Lung (tissue), 12 donors: ENCODE measurements around the gene INSRR. TPM values are rescaled to one million over a fixed set of nuclear protein-coding genes. Genes with fewer than 3 reads are reported as not detected.

Experiments
- ATAC-seq: fragments of 200-7000 bp; cut with Tn5 transposase; one replicate; pipeline ENCODE4 v1.9.1; 2020; ENCODE audit warnings: moderate number of reproducible peaks; ENCODE audit not compliant: insufficient read depth, low FRiP score
- DNase-seq, 3 donors: peaks; one replicate each; pipeline ENCODE4 v3.0.0-alpha.2; 2013 to 2017
- H3K27ac ChIP-seq, 2 donors: one replicate each; pipeline ENCODE4 v1.5.1; 2013; ENCODE audit warnings: mild to moderate bottlenecking in 2 of 2, moderate library complexity in 2 of 2, control low read depth in 1 of 2, inconsistent platforms in 1 of 2, low read depth in 1 of 2, low read length in 1 of 2
- H3K27me3 ChIP-seq, 3 donors: one replicate each; pipeline ENCODE4 v1.5.1; 2013; ENCODE audit warnings: low read length in 2 of 3; ENCODE audit not compliant: control insufficient read depth in 3 of 3, insufficient read depth in 3 of 3
- H3K36me3 ChIP-seq, 4 donors: one replicate each; pipeline ENCODE4 v1.5.1; 2013; ENCODE audit warnings: low read length in 4 of 4, mild to moderate bottlenecking in 1 of 4, moderate library complexity in 1 of 4; ENCODE audit not compliant: control insufficient read depth in 4 of 4, insufficient read depth in 4 of 4
- H3K4me1 ChIP-seq, 5 donors: one replicate each; pipeline ENCODE4 v1.5.1; 2013; ENCODE audit warnings: low read length in 5 of 5, mild to moderate bottlenecking in 2 of 5, moderate library complexity in 1 of 5; ENCODE audit not compliant: control insufficient read depth in 5 of 5, insufficient read depth in 5 of 5
- H3K4me3 ChIP-seq: one replicate; pipeline ENCODE4 v1.5.1; 2013; ENCODE audit warnings: mild to moderate bottlenecking, control low read depth, moderate library complexity
- H3K9ac ChIP-seq, 2 donors: one replicate each; pipeline ENCODE4 v1.5.1; 2013; ENCODE audit warnings: low read length in 2 of 2, control low read depth in 1 of 2; ENCODE audit not compliant: insufficient read depth in 1 of 2
- H3K9me3 ChIP-seq, 4 donors: one replicate each; pipeline ENCODE4 v1.5.1; 2013; ENCODE audit warnings: low read length in 3 of 4, mild to moderate bottlenecking in 1 of 4, moderate library complexity in 1 of 4; ENCODE audit not compliant: control insufficient read depth in 4 of 4, insufficient read depth in 3 of 4
- CTCF ChIP-seq: IDR thresholded peaks from 2 replicates; pipeline ENCODE4 v1.5.1; 2012; ENCODE audit warnings: mild to moderate bottlenecking; ENCODE audit errors: control extremely low read depth, extremely low read depth
- WGBS, 2 donors: extraction: QIAGEN DNeasy Blood & Tissue Kit; methylation state at CpG; one replicate each; pipeline ENCODE4 v1.1.7; 2013; 5-methylcytosine and 5-hydroxymethylcytosine counted together
- polyA plus RNA-seq, 2 donors: library from polyadenylated mRNA; stranded (reverse); fragments of 200-250 nt; gene quantifications; one replicate each; pipeline ENCODE4 v1.2.1, GENCODE V29; 2013
- total RNA-seq, 2 donors: library from RNA; depleted of rRNA in 1 of 2; stranded (reverse); fragments of >200 nt in 1 of 2; gene quantifications; one replicate each; pipeline ENCODE4 v1.2.1, GENCODE V29; 2014 to 2021
- donor health status: control.
- donor health status: control.
- donor health status: Bipolar disorder and iron deficiency.
- donor health status: healthy.
- donor health status: DM: yes; HTN: yes; CAD: no.

The INSRR gene
- total and polyA plus RNA-seq, 4 donors, result not detected

- DNase-seq (no peak), ATAC-seq (no peak)
- Histone ChIP-seq H3K36me3 (peaks cover 0 to 25% (median 15%) of the 10 kb centered on the region in 4 donors), H3K4me3 (no peak overlapping the region), H3K27ac (no peak overlapping the region), H3K9me3 (no peaks in the 10 kb centered on the region), H3K27me3 (peaks cover 0 to 33% (median 0%) of the 10 kb centered on the region in 3 donors), H3K4me1 (peaks cover 0 to 37% (median 18%) of the 10 kb centered on the region in 5 donors), H3K9ac (no peak overlapping the region)
- no peak for TF ChIP-seq CTCF
- 53 to 63% methylated on average over 4 of the region's 4 CpGs for WGBS, 2 donors
Observed at GRCh38 chr1:156905651-156906050, 46.7 kb upstream of the INSRR start.

- peaks cover 0 to 32% (median 0%) of the 10 kb centered on the region in 3 donors for H3K27me3 ChIP-seq
- peaks cover 0 to 42% (median 23%) of the 10 kb centered on the region in 5 donors for H3K4me1 ChIP-seq
- 88 to 91% methylated on average over 14 to 16 of the region's 16 CpGs for WGBS, 2 donors
- no peak for ATAC-seq
- no peak overlapping the region for H3K4me3 ChIP-seq
- H3K27ac ChIP-seq, result no peak overlapping the region
- no peaks in the 10 kb centered on the region for H3K9me3 ChIP-seq
- DNase-seq, result no peak
- peaks cover 0 to 25% (median 14%) of the 10 kb centered on the region in 4 donors for H3K36me3 ChIP-seq
- TF ChIP-seq CTCF, result no peak
- H3K9ac ChIP-seq, result no peak overlapping the region
Observed at GRCh38 chr1:156905176-156905575, 46.3 kb upstream of the INSRR start.

- ATAC-seq (no peak), DNase-seq (peak; percentile 70 to 83 (median 80))
- peaks cover 0 to 23% (median 12%) of the 10 kb centered on the region in 4 donors for H3K36me3 ChIP-seq
- no peak for TF ChIP-seq CTCF
- no peak overlapping the region for H3K4me3 ChIP-seq
- no peaks in the 10 kb centered on the region for H3K9me3 ChIP-seq
- 77 to 85% methylated on average over 18 to 19 of the region's 19 CpGs for WGBS, 2 donors
- H3K27me3 ChIP-seq, result peaks cover 0 to 27% (median 0%) of the 10 kb centered on the region in 3 donors
- peaks cover 0 to 49% (median 30%) of the 10 kb centered on the region in 5 donors for H3K4me1 ChIP-seq
- no peak overlapping the region for H3K27ac ChIP-seq
- no peak overlapping the region for H3K9ac ChIP-seq
Observed at GRCh38 chr1:156904187-156904959, 45.5 kb upstream of the INSRR start.
